Duodenal mucosa (tissue), 2 donors: Measurements from ENCODE around the gene STIM2.

ENCODE experiments used
- H3K27ac ChIP-seq: one replicate; pipeline ENCODE4 v1.7.0; 2013; ENCODE audit warnings: low read depth, low read length
- H3K27me3 ChIP-seq, 2 donors: one replicate each; pipeline ENCODE4 v1.7.0; 2013; ENCODE audit warnings: low read length in 2 of 2, control low read depth in 1 of 2; ENCODE audit not compliant: insufficient read depth in 2 of 2, control insufficient read depth in 1 of 2
- H3K36me3 ChIP-seq, 2 donors: one replicate each; pipeline ENCODE4 v1.7.0; 2013; ENCODE audit warnings: low read length in 2 of 2, control low read depth in 1 of 2; ENCODE audit not compliant: insufficient read depth in 2 of 2, control insufficient read depth in 1 of 2
- H3K4me1 ChIP-seq, 2 donors: one replicate each; pipeline ENCODE4 v1.7.0; 2013; ENCODE audit warnings: low read length in 2 of 2, control low read depth in 1 of 2; ENCODE audit not compliant: insufficient read depth in 2 of 2, control insufficient read depth in 1 of 2
- H3K4me3 ChIP-seq, 2 donors: one replicate each; pipeline ENCODE4 v1.7.0; 2013; ENCODE audit warnings: low read length in 2 of 2, low read depth in 1 of 2
- H3K9ac ChIP-seq, 2 donors: one replicate each; pipeline ENCODE4 v1.7.0; 2013; ENCODE audit warnings: low read length in 2 of 2, low read depth in 1 of 2
- H3K9me3 ChIP-seq, 2 donors: one replicate each; pipeline ENCODE4 v1.7.0; 2013; ENCODE audit warnings: low read length in 2 of 2, control low read depth in 1 of 2; ENCODE audit not compliant: control insufficient read depth in 1 of 2

STIM2 gene

DNA sequence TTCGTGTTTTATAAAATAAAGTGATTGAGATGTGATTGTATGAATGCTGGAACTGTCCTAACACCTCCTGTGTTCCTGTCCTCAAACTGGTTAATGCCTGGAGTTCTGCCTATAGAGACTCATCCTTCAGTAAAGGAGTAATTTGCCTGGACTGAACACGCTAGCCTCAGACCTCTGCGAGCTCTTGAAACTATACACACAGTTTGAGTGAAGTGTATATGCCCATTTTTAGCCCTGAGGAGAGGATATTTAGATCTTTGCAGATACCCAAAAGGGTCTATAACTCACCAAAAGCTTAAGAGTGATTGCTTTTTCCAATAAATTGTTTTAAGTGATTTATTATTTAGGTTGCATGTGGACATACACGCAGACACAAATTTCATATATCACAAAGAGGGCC is 29.9 kb upstream of the STIM2 start:
- H3K27me3 ChIP-seq, result no peaks in the 10 kb centered on the region

DNA sequence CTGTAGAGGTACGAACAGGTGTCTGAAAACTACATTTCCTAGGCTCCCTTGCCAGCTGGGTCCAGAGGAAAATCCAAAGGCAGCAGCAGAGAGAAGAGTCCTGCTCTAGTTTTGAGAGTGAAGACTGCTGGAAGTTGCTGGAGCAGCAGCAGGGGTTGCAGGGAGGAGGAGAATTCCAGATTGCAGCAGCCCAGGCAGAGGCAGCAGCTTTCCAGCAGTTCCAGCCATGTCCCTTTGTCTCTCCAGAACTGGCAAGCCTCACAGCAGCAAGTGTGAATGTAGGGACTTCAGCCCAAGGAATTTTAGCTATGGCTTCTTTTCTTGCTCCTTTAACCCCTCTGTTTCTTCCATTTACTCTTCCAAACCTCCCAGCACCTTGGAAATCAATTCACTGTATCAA is 24.1 kb upstream of the STIM2 start:
- Histone ChIP-seq H3K27me3 (no peaks in the 10 kb centered on the region), H3K36me3 (no peaks in the 10 kb centered on the region), H3K9ac (no peak overlapping the region), H3K4me3 (peak overlapping the region; percentile 56 to 77), H3K4me1 (peaks cover 8 to 11% of the 10 kb centered on the region in 2 donors), H3K27ac (no peak overlapping the region), H3K9me3 (no peaks in the 10 kb centered on the region)

More for the DNA sequence above, 29.9 kb upstream of the STIM2 start:
- Histone ChIP-seq H3K4me1 (peaks cover 36% of the 10 kb centered on the region in 2 donors), H3K9ac (no peak overlapping the region), H3K36me3 (no peaks in the 10 kb centered on the region), H3K27ac (no peak overlapping the region), H3K9me3 (no peaks in the 10 kb centered on the region), H3K4me3 (no peak overlapping the region)

DNA sequence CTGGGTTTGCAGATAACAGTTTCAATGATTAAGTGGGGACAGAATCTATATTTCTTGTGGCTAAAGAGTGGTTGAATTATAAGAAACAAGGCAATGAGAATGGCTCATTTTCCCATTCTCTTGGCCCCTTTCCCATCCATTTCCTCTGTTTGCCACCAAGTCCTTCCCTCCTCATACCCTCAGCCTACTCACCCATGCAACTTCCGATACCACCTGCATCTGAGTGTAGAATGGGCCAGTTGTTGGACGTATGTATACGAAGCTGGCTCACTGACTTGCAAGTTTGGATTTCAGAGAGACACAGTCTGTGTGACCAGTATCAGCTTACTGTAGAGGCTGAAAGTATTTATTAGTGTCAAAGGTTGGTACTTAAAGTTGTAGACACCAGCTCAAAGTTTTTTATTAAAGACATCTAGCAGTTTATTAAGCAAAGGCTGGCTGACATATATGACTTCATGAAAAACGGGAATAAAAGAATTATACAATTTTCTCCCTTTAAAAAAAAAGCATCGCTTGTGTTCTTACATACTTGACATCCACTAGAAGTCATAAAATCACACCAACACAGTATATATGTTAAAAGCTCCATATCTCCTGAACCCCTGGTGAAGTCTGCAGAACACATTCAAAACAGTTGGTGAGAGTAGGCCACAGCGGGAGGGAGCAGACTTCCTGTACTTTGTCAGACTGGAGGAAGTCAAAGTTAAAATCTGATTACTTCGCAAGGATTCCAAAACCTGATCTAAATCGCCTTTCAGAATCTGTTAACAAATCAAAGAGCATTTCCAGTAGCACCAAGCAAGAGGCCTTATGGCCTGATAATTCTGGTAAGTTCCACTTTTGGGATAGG is 22.4 kb upstream of the STIM2 start:
- peaks cover 8 to 11% of the 10 kb centered on the region in 2 donors for H3K4me1 ChIP-seq
- peak overlapping the region; percentile 8 to 49 for H3K9ac ChIP-seq

DNA sequence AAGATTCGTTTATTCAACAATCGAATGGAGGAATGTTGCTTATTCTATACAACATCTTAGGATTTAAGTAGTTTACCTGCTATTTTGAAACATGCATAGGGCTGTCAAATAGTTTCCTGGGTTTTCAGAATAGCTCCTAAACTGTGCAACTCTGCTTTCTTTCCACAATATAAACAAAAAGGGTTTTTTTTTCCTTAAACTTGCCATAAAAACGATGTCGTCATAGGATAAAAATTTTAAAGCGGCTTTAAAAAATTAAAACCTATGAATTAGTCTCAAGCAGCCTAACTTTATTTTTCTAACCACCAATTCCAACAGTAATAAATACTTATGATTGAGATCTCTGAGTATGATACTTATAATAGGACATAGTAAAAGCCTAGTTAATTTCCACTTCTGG is 21.6 kb upstream of the STIM2 start:
- H3K9ac ChIP-seq, result no peak overlapping the region
- no peak overlapping the region for H3K27ac ChIP-seq
- H3K4me1 ChIP-seq, result peaks cover 8 to 11% of the 10 kb centered on the region in 2 donors
- no peaks in the 10 kb centered on the region for H3K9me3 ChIP-seq
- H3K27me3 ChIP-seq, result no peaks in the 10 kb centered on the region
- no peaks in the 10 kb centered on the region for H3K36me3 ChIP-seq
- H3K4me3 ChIP-seq, result no peak overlapping the region

More for the DNA sequence above, 22.4 kb upstream of the STIM2 start:
- no peak overlapping the region for H3K27ac ChIP-seq
- H3K4me3 ChIP-seq, result peak overlapping the region; percentile 56 to 77
- no peaks in the 10 kb centered on the region for H3K9me3 ChIP-seq
- no peaks in the 10 kb centered on the region for H3K36me3 ChIP-seq
- no peaks in the 10 kb centered on the region for H3K27me3 ChIP-seq

DNA sequence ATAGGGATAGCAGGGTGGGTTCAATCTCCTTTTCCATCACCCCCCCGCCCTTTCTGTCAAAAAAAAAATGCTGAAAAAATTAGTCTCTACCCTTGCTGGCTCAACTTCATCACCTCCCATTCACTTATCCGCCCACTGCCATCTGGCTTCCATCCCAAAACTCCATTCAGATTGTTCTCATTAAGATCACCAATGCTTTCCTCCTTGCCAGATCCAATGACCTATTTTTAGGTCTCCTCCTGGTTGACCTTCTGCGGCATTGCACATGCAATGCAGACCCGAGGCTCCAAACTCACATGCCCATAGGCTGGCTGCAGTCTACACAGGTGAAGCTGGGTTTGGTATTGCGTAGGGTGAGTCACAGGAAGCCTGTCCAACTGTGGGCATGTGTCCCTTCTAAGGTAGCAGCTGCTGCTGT is 21.1 kb upstream of the STIM2 start:
- Histone ChIP-seq H3K4me3 (no peak overlapping the region), H3K27me3 (no peaks in the 10 kb centered on the region), H3K36me3 (no peaks in the 10 kb centered on the region), H3K27ac (no peak overlapping the region), H3K9ac (no peak overlapping the region), H3K9me3 (no peaks in the 10 kb centered on the region), H3K4me1 (peaks cover 8 to 11% of the 10 kb centered on the region in 2 donors)

DNA sequence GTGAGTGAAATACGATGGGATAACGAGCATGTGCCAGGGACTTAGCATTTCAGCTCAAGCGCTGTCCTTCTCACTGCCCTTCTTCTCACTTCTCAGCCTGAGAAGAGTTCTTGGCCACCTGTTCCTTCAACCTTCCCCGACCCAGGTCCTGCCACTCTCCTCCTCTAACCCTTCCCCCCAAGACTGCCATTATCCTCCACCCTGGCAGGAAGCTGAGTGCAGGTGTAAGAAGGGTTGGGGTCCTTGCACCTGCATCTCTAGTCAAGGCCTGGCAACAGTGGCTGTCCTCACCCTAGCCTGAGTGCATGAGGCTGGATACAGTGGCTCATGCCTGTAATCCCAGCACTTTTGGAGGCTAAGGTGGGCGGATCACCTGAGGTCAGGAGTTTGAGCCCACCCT is 19.9 kb upstream of the STIM2 start:
- Histone ChIP-seq H3K9ac (no peak overlapping the region), H3K4me3 (no peak overlapping the region), H3K4me1 (peaks cover 8 to 11% of the 10 kb centered on the region in 2 donors), H3K27ac (no peak overlapping the region), H3K36me3 (no peaks in the 10 kb centered on the region), H3K9me3 (no peaks in the 10 kb centered on the region), H3K27me3 (no peaks in the 10 kb centered on the region)

DNA sequence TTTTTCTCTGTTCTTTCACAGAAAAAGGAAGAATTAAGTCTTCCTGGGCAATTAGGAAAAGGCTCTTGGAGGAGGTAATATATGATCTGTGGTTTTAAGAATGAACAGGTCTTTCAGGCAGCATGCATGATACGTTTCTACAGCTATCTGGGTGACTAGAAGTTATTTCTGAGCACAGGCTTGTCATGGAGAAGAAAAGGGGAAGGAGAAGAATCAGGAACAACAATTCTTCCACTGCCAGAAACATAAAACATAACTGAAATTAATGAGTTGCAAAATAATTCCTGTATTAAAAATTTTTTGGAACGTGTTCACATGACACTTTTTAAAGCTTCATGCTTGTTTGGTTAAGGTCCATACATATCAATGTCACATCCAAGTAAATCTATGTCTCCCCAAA is 17.7 kb upstream of the STIM2 start:
- Histone ChIP-seq H3K9me3 (no peaks in the 10 kb centered on the region), H3K9ac (no peak overlapping the region), H3K27ac (no peak overlapping the region), H3K36me3 (no peaks in the 10 kb centered on the region), H3K4me3 (no peak overlapping the region), H3K4me1 (peaks cover 8 to 11% of the 10 kb centered on the region in 2 donors), H3K27me3 (no peaks in the 10 kb centered on the region)

DNA sequence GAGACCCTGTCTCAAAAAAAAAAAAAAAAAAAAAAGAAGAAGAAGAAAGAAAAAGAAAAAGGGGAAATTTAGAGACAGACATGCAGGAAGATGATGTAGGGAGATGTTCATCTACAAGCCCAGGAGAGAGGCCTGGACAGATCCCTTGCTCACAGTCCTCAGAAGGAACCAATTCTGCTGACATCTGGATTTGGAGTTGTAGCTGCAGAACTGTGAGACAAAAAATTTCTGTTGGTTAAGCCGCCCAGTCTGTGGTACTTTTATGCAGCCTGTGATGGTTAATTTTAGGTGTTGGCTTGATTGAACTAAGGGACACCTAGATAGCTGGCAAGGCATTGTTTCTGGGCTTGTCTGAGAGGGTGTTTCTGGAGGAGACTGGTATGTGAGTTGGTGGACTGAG is 10.1 kb upstream of the STIM2 start:
- Histone ChIP-seq H3K27me3 (no peaks in the 10 kb centered on the region), H3K4me1 (no peaks in the 10 kb centered on the region), H3K36me3 (no peaks in the 10 kb centered on the region), H3K4me3 (no peak overlapping the region), H3K27ac (no peak overlapping the region), H3K9ac (no peak overlapping the region), H3K9me3 (no peaks in the 10 kb centered on the region)

DNA sequence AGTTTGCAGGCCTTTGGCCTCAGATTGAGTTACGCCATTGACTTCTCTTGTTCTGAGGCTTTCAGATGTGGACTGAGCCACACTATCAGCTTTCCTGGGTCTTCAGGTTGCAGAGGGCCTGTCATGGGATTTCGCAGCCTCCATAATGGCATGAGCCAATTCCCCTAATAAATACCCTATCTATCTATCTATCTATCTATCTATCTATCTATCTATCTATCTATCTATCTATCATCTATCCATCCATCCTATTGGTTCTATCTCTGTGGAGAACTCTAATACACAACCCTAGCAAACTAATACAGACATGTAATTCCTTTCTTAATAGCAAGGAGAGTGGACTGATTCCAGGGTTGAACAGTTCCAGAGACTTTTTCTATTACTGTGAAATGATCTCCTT is 9.5 kb upstream of the STIM2 start:
- Histone ChIP-seq H3K36me3 (no peaks in the 10 kb centered on the region), H3K4me3 (no peak overlapping the region), H3K27me3 (no peaks in the 10 kb centered on the region), H3K9me3 (no peaks in the 10 kb centered on the region), H3K27ac (no peak overlapping the region), H3K4me1 (no peaks in the 10 kb centered on the region), H3K9ac (no peak overlapping the region)

DNA sequence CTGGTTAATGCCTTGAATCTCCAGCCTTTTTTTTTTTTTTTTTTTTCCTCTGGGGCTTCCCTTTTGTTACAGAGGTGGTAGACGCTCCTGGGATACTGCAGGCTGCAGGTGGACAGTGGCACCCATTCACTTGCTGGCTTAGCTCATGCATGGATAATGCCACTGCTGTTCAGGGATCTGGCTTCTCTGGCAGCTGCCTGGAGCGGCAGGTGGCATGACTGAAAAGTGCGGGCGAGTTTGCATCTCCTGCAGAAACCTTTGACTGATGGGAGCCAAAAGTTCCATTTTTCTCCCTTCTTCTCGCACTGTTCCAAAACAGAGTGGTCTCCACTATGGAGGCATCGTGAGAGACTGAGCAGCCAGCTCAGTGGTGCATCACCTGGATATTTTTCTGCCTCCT is 5.9 kb upstream of the STIM2 start:
- no peak overlapping the region for H3K9ac ChIP-seq
- H3K27me3 ChIP-seq, result no peaks in the 10 kb centered on the region
- no peak overlapping the region for H3K4me3 ChIP-seq
- no peaks in the 10 kb centered on the region for H3K9me3 ChIP-seq
- peaks cover 21 to 26% of the 10 kb centered on the region in 2 donors for H3K4me1 ChIP-seq
- H3K36me3 ChIP-seq, result no peaks in the 10 kb centered on the region
- H3K27ac ChIP-seq, result no peak overlapping the region
